HepG2 (cell line): ENCODE data around the gene FAM114A2. TPM values are rescaled to one million over a fixed set of nuclear protein-coding genes. Genes with fewer than 3 reads are reported as not detected.

Experiments
- DPF2 ChIP-seq: sonication (generic); formaldehyde crosslinking; IDR thresholded peaks from 2 replicates; pipeline ENCODE4 v1.4.0; 2020; ENCODE audit warnings: mild to moderate bottlenecking, low read depth, missing genetic modification reagents, borderline replicate concordance
- E2F2 ChIP-seq: sonication (generic); formaldehyde crosslinking; IDR thresholded peaks from 2 replicates; pipeline ENCODE4 v1.4.0; 2020; ENCODE audit warnings: missing genetic modification reagents, borderline replicate concordance
- HOXA9 ChIP-seq: sonication (generic); formaldehyde crosslinking; IDR thresholded peaks from 2 replicates; pipeline ENCODE4 v1.8.1; 2022; ENCODE audit warnings: missing genetic modification reagents, mild to moderate bottlenecking, moderate library complexity, borderline replicate concordance
- PRPF4 ChIP-seq: fragments of 200-400 bp; formaldehyde crosslinking; IDR thresholded peaks from 2 replicates; pipeline ENCODE4 v1.6.1; 2016; ENCODE audit warnings: low read length, low read depth; ENCODE audit not compliant: poor library complexity, severe bottlenecking
- SMARCC2 ChIP-seq: fragments of 450-650 bp; IDR thresholded peaks from 2 replicates; pipeline ENCODE4 v1.6.1; 2017; ENCODE audit warnings: antibody characterized with exemption, mild to moderate bottlenecking
- ZSCAN20 ChIP-seq: sonication (generic); formaldehyde crosslinking; IDR thresholded peaks from 2 replicates; pipeline ENCODE4 v1.4.0; 2020; ENCODE audit warnings: missing genetic modification reagents, mild to moderate bottlenecking, borderline replicate concordance
- polyA plus RNA-seq, 8 experiments: library from polyadenylated mRNA; depleted of rRNA in 3 of 8; stranded (reverse) in 7 of 8; unstranded in 1 of 8; fragments of >200 nt; fragmentation: Illumina TruSeq in 4 of 8; extraction: Trizol in 4 of 8; gene quantifications; 2 replicates each; pipeline versions ENCODE4 v1.2.1 to v1.2.3, GENCODE V29; 2011 to 2016; ENCODE audit warnings: low read depth in 4 of 8, missing spikeins in 1 of 8, mixed read lengths in 1 of 8; ENCODE audit not compliant: insufficient read depth in 1 of 8
- total RNA-seq, 5 experiments: library from RNA; depleted of rRNA; stranded (reverse); fragments of >200 nt; fragmentation: Illumina TruSeq; extraction: Trizol; gene quantifications; 2 replicates each; pipeline ENCODE4 v1.2.3, GENCODE V29; 2016; ENCODE audit warnings: low read depth in 1 of 5
- TF ChIP-seq, protein P1 (sequence below): sonication (generic); formaldehyde crosslinking; IDR thresholded peaks from 2 replicates; pipeline ENCODE4 v1.9.0; 2021; ENCODE audit warnings: missing genetic modification reagents, mild to moderate bottlenecking, borderline replicate concordance
- TF ChIP-seq, protein P2 (sequence below): sonication (generic); formaldehyde crosslinking; IDR thresholded peaks from 2 replicates; pipeline ENCODE4 v1.4.0; 2020; ENCODE audit warnings: missing genetic modification reagents, low read depth, mild to moderate bottlenecking, borderline replicate concordance
- TF ChIP-seq, protein P3 (sequence below): sonication (generic); formaldehyde crosslinking; IDR thresholded peaks from 2 replicates; pipeline ENCODE4 v1.8.0; 2022; ENCODE audit warnings: mild to moderate bottlenecking, missing genetic modification reagents

Gene FAM114A2
- total and polyA plus RNA-seq, 2 of the 13 experiments (the other 11 are each of a cell fraction or from before 2014, with no cell fraction given) = 6.9 to 11.4 TPM

DNA sequence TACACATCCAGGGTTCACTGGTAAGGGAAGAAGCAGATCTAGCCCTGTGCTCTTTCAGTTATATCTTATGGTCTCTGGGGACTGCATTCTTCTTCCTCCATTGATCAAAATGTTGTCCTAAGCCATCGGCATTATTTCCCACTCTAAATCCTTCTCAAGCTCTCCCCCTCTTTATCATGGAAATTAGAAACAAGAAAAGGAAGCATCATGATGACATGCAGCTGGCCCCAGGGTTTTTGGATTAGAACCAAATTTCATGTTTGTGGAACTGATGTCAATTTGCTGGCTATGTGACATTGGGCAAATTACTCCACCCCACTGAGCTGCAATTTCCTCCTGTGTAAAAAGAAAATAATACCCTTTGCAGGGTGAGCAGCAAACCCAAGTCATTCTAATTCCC is 39.6 kb upstream of the FAM114A2 start (continued):
- TF ChIP-seq E2F2 (no peak), SMARCC2 (no peak), PRPF4 (no peak), ZSCAN20 (CRISPR knock-in tag) (no peak), DPF2 (CRISPR knock-in tag) (no peak), HOXA9 (CRISPR knock-in tag) (no peak)
- TF ChIP-seq, protein P1, sequence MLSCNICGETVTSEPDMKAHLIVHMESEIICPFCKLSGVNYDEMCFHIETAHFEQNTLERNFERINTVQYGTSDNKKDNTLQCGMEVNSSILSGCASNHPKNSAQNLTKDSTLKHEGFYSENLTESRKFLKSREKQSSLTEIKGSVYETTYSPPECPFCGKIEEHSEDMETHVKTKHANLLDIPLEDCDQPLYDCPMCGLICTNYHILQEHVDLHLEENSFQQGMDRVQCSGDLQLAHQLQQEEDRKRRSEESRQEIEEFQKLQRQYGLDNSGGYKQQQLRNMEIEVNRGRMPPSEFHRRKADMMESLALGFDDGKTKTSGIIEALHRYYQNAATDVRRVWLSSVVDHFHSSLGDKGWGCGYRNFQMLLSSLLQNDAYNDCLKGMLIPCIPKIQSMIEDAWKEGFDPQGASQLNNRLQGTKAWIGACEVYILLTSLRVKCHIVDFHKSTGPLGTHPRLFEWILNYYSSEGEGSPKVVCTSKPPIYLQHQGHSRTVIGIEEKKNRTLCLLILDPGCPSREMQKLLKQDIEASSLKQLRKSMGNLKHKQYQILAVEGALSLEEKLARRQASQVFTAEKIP = no peak
- TF ChIP-seq, protein P2, sequence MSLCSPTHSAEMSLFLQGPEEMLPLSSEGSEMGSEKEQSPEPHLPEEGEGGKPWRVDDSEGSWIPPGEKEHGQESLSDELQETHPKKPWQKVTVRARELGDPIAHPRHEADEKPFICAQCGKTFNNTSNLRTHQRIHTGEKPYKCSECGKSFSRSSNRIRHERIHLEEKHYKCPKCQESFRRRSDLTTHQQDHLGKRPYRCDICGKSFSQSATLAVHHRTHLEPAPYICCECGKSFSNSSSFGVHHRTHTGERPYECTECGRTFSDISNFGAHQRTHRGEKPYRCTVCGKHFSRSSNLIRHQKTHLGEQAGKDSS (CRISPR knock-in tag) = no peak
- TF ChIP-seq, protein P3, sequence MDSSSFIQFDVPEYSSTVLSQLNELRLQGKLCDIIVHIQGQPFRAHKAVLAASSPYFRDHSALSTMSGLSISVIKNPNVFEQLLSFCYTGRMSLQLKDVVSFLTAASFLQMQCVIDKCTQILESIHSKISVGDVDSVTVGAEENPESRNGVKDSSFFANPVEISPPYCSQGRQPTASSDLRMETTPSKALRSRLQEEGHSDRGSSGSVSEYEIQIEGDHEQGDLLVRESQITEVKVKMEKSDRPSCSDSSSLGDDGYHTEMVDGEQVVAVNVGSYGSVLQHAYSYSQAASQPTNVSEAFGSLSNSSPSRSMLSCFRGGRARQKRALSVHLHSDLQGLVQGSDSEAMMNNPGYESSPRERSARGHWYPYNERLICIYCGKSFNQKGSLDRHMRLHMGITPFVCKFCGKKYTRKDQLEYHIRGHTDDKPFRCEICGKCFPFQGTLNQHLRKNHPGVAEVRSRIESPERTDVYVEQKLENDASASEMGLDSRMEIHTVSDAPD (CRISPR knock-in tag) = no peak
